ENCODE results near the gene NPTN.

GRCh38 chr15:73658645-73659044 is 25.5 kb upstream of the NPTN start:
- TF ChIP-seq, protein P1, sequence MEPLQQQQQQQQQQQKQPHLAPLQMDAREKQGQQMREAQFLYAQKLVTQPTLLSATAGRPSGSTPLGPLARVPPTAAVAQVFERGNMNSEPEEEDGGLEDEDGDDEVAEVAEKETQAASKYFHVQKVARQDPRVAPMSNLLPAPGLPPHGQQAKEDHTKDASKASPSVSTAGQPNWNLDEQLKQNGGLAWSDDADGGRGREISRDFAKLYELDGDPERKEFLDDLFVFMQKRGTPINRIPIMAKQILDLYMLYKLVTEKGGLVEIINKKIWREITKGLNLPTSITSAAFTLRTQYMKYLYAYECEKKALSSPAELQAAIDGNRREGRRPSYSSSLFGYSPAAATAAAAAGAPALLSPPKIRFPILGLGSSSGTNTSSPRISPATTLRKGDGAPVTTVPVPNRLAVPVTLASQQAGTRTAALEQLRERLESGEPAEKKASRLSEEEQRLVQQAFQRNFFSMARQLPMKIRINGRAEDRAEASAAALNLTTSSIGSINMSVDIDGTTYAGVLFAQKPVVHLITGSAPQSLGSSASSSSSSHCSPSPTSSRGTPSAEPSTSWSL (CRISPR knock-in tag; IDR thresholded peaks at IDR 0.05; ENCODE audit: borderline replicate concordance) = no peak
- TF ChIP-seq GTF3C2 (IDR thresholded peaks at IDR 0.05; ENCODE audit: borderline replicate concordance, extremely low read depth, insufficient read length) (no peak), ESRRA (IDR thresholded peaks at IDR 0.05; ENCODE audit: borderline replicate concordance, low read depth) (no peak), GABPB1 (CRISPR knock-in tag; IDR thresholded peaks at IDR 0.05) (no peak), BDP1 (IDR thresholded peaks at IDR 0.05; ENCODE audit: insufficient read depth, insufficient read length) (no peak), TEAD4 (IDR thresholded peaks at IDR 0.05; ENCODE audit: low read length) (no peak), TEAD4 (CRISPR knock-in tag; IDR thresholded peaks at IDR 0.05; ENCODE audit: borderline replicate concordance) (no peak), ZNF780A (CRISPR knock-in tag; IDR thresholded peaks at IDR 0.05) (no peak), RBM17 (IDR thresholded peaks at IDR 0.05; ENCODE audit: borderline replicate concordance, low read depth, low read length) (no peak)
- TF ChIP-seq, protein P2, sequence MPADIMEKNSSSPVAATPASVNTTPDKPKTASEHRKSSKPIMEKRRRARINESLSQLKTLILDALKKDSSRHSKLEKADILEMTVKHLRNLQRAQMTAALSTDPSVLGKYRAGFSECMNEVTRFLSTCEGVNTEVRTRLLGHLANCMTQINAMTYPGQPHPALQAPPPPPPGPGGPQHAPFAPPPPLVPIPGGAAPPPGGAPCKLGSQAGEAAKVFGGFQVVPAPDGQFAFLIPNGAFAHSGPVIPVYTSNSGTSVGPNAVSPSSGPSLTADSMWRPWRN (IDR thresholded peaks at IDR 0.05; ENCODE audit: low read depth) = no peak
